Osteoblast (primary cell): ENCODE results near the gene PRKCB. TPM values are rescaled to one million over a fixed set of nuclear protein-coding genes. Genes with fewer than 3 reads are reported as not detected.

Source experiments
- DNase-seq: peaks from one replicate; pipeline ENCODE4 v3.0.0; 2011; ENCODE audit warnings: low spot score, mixed read lengths; ENCODE audit not compliant: insufficient read length; ENCODE audit errors: missing footprints
- H2AFZ ChIP-seq: 2 replicates; pipeline ENCODE4 v1.6.0; 2011; ENCODE audit warnings: mild to moderate bottlenecking, low read length
- H3K27ac ChIP-seq: 2 replicates; pipeline ENCODE4 v1.5.1; 2011; ENCODE audit warnings: mild to moderate bottlenecking, low read depth, low read length, moderate library complexity
- H3K27me3 ChIP-seq: 2 replicates; pipeline ENCODE4 v1.6.0; 2012; ENCODE audit warnings: mild to moderate bottlenecking, control low read depth, inconsistent platforms, low read length, moderate library complexity; ENCODE audit not compliant: insufficient read depth
- H3K36me3 ChIP-seq: 2 replicates; pipeline ENCODE4 v1.5.1; 2011; ENCODE audit warnings: mild to moderate bottlenecking, low read length, control low read depth, moderate library complexity; ENCODE audit not compliant: insufficient read depth
- H3K4me1 ChIP-seq: 2 replicates; pipeline ENCODE4 v1.5.1; 2011; ENCODE audit warnings: mild to moderate bottlenecking, low read length, control low read depth, moderate library complexity; ENCODE audit not compliant: insufficient read depth
- H3K4me2 ChIP-seq: 2 replicates; pipeline ENCODE4 v1.6.0; 2011; ENCODE audit warnings: mild to moderate bottlenecking, low read length; ENCODE audit not compliant: insufficient read depth
- H3K4me3 ChIP-seq: fragments of 200-600 bp; sonication (generic); 3 replicates; pipeline ENCODE4 v1.5.1; 2012; ENCODE audit warnings: mild to moderate bottlenecking, low read length, inconsistent platforms; ENCODE audit not compliant: insufficient read depth
- H3K79me2 ChIP-seq: 2 replicates; pipeline ENCODE4 v1.6.0; 2012; ENCODE audit warnings: mild to moderate bottlenecking, low read length, control low read depth, inconsistent platforms; ENCODE audit not compliant: insufficient read depth
- H3K9me3 ChIP-seq: 2 replicates; pipeline ENCODE4 v1.5.1; 2011; ENCODE audit warnings: low read depth, low read length, control low read depth
- H4K20me1 ChIP-seq: 2 replicates; pipeline ENCODE4 v1.6.0; 2012; ENCODE audit warnings: mild to moderate bottlenecking, low read length, control low read depth; ENCODE audit not compliant: insufficient read depth
- CTCF ChIP-seq: IDR thresholded peaks from 2 replicates; pipeline ENCODE4 v1.5.1; 2011; ENCODE audit warnings: mild to moderate bottlenecking, low read depth, low read length, moderate library complexity; ENCODE audit errors: extremely low read depth
- total RNA-seq: library from RNA; depleted of rRNA; stranded (reverse); fragments of >200 nt; gene quantifications from 2 replicates; pipeline ENCODE4 v1.2.3, GENCODE V29; 2012

Gene PRKCB
- total RNA-seq, 1 donor: under 0.01 TPM

- Histone ChIP-seq H3K27me3 (no peaks in the 10 kb centered on the region), H3K9me3 (no peaks in the 10 kb centered on the region), H3K36me3 (no peaks in the 10 kb centered on the region), H3K79me2 (no peaks in the 10 kb centered on the region), H3K4me1 (no peaks in the 10 kb centered on the region), H3K4me2 (no peak overlapping the region), H2AFZ (no peak overlapping the region), H3K4me3 (no peak overlapping the region), H3K27ac (no peak overlapping the region), H4K20me1 (no peaks in the 10 kb centered on the region)
- no peak for TF ChIP-seq CTCF
- no peak for DNase-seq
Observed at GRCh38 chr16:24015923-24016322, 180.1 kb downstream of the PRKCB start.

GRCh38 chr16:24018485-24018884 is 182.7 kb downstream of the PRKCB start:
- Histone ChIP-seq H3K79me2 (no peaks in the 10 kb centered on the region), H3K4me1 (no peaks in the 10 kb centered on the region), H3K9me3 (no peaks in the 10 kb centered on the region), H3K4me3 (no peak overlapping the region), H3K27ac (no peak overlapping the region), H3K36me3 (no peaks in the 10 kb centered on the region), H3K27me3 (no peaks in the 10 kb centered on the region), H4K20me1 (no peaks in the 10 kb centered on the region), H2AFZ (no peak overlapping the region), H3K4me2 (no peak overlapping the region)
- TF ChIP-seq CTCF: no peak
- no peak for DNase-seq

- TF ChIP-seq CTCF: no peak
- Histone ChIP-seq H3K27ac (no peak overlapping the region), H3K36me3 (no peaks in the 10 kb centered on the region), H3K9me3 (no peaks in the 10 kb centered on the region), H3K79me2 (no peaks in the 10 kb centered on the region), H3K27me3 (no peaks in the 10 kb centered on the region), H4K20me1 (no peaks in the 10 kb centered on the region), H3K4me2 (no peak overlapping the region), H2AFZ (no peak overlapping the region), H3K4me1 (no peaks in the 10 kb centered on the region), H3K4me3 (no peak overlapping the region)
- no peak for DNase-seq
Observed at GRCh38 chr16:24022797-24023196, 187.0 kb downstream of the PRKCB start.

- TF ChIP-seq CTCF: no peak
- no peak for DNase-seq
- Histone ChIP-seq H4K20me1 (no peaks in the 10 kb centered on the region), H3K9me3 (no peaks in the 10 kb centered on the region), H3K4me3 (no peak overlapping the region), H3K79me2 (no peaks in the 10 kb centered on the region), H3K27me3 (no peaks in the 10 kb centered on the region), H3K27ac (no peak overlapping the region), H2AFZ (no peak overlapping the region), H3K4me1 (no peaks in the 10 kb centered on the region), H3K4me2 (no peak overlapping the region), H3K36me3 (no peaks in the 10 kb centered on the region)
Observed at GRCh38 chr16:24023621-24024020, 187.8 kb downstream of the PRKCB start.
